CD4-positive, alpha-beta T cell treated with Interleukin-17A for 1 hour (primary cell): ENCODE measurements around the gene CDX2.
"Not testable (repeated sequence)": the region's sequence is repeated elsewhere in the genome, so short reads cannot be mapped to it uniquely, and the experiment has no call there.

Experiments
- DNase-seq: peaks from one replicate; pipeline ENCODE4 v3.0.0-alpha.2; 2020

The CDX2 gene

GRCh38 chr13:27969082-27969865 lies at the start of gene CDX2:
Gene CDX2 (minus strand): TSS chr13:27969315. CDS start chr13:27969006, 309 bp downstream.
- no peak for DNase-seq

- DNase-seq, result no peak
Observed at GRCh38 chr13:28014301-28014700, 45.2 kb upstream of the CDX2 start.

- no peak for DNase-seq
Observed at GRCh38 chr13:28013482-28013881, 44.4 kb upstream of the CDX2 start.

GRCh38 chr13:28012896-28013295 lies 43.8 kb upstream of the CDX2 start:
- DNase-seq, result no peak

GRCh38 chr13:28012383-28012782 lies 43.3 kb upstream of the CDX2 start:
- DNase-seq, result no peak

- no peak for DNase-seq
Observed at GRCh38 chr13:28010046-28010445, 40.9 kb upstream of the CDX2 start.

GRCh38 chr13:28005016-28005415 lies 35.9 kb upstream of the CDX2 start:
- not testable (repeated sequence) for DNase-seq

- DNase-seq, result no peak
Observed at GRCh38 chr13:28002886-28003698, 34.0 kb upstream of the CDX2 start.

- no peak for DNase-seq
Observed at GRCh38 chr13:28001837-28002473, 32.8 kb upstream of the CDX2 start.

- DNase-seq, result no peak
Observed at GRCh38 chr13:28001049-28001448, 31.9 kb upstream of the CDX2 start.

- DNase-seq, result no peak
Observed at GRCh38 chr13:28000567-28000966, 31.5 kb upstream of the CDX2 start.

GRCh38 chr13:27997904-27998522 lies 28.9 kb upstream of the CDX2 start:
- DNase-seq, result peak; percentile 16

- DNase-seq, result no peak
Observed at GRCh38 chr13:27991881-27992280, 22.8 kb upstream of the CDX2 start.

- DNase-seq, result no peak
Observed at GRCh38 chr13:27988520-27988919, 19.4 kb upstream of the CDX2 start, which contains the start of gene URAD. Gene URAD (minus strand): TSS chr13:27988693. CDS start chr13:27988637, 56 bp downstream.

GRCh38 chr13:27985600-27985999 lies 16.5 kb upstream of the CDX2 start:
- DNase-seq, result no peak

- DNase-seq, result no peak
Observed at GRCh38 chr13:27982361-27982760, 13.2 kb upstream of the CDX2 start.

GRCh38 chr13:27981006-27981708 lies 12.0 kb upstream of the CDX2 start:
- no peak for DNase-seq

GRCh38 chr13:27980280-27980998 lies 11.3 kb upstream of the CDX2 start:
- DNase-seq, result no peak

- DNase-seq, result no peak
Observed at GRCh38 chr13:27979765-27980279, 10.7 kb upstream of the CDX2 start.

- DNase-seq, result no peak
Observed at GRCh38 chr13:27979001-27979643, 10.0 kb upstream of the CDX2 start.
